ENCODE data around the gene ZNF507. TPM values are rescaled to one million over a fixed set of nuclear protein-coding genes. Genes with fewer than 3 reads are reported as not detected.
A peak's percentile ranks its signal among the peaks of the same experiment; 100 is the strongest.
"Not testable (repeated sequence)": the region's sequence is repeated elsewhere in the genome, so short reads cannot be mapped to it uniquely, and the experiment has no call there.

ZNF507 gene
- total and polyA plus RNA-seq, 8 donors = 14.0 to 31.4 (median 27.9) TPM

GRCh38 chr19:32373585-32374295 lies 28.3 kb downstream of the ZNF507 start:
- H3K4me1 ChIP-seq = peaks cover 0 to 10% of the 10 kb centered on the region in 2 donors
- TF ChIP-seq CTCF (IDR thresholded peaks at IDR 0.05) = no peak
- peak; percentile 98 for ATAC-seq
- H3K36me3 ChIP-seq = peaks cover 0 to 29% of the 10 kb centered on the region in 2 donors
- peak in 2 of 4 donors; percentile 47 to 53 for DNase-seq
- no peaks in the 10 kb centered on the region for H3K9me3 ChIP-seq
- H3K4me3 ChIP-seq = no peak overlapping the region
- peaks cover 0 to 9% of the 10 kb centered on the region in 2 donors for H3K27me3 ChIP-seq
- peak overlapping the region; percentile 57 to 68 for H3K27ac ChIP-seq
- intact Hi-C loops (cut with DNase I) = no loop called here

GRCh38 chr19:32374362-32374761 lies 29.0 kb downstream of the ZNF507 start:
- H3K27me3 ChIP-seq; H3K9me3 ChIP-seq; ATAC-seq; intact Hi-C loops (cut with DNase I); DNase-seq; H3K4me3 ChIP-seq: not testable (repeated sequence)
- H3K4me1 ChIP-seq = peaks cover 0 to 10% of the 10 kb centered on the region in 2 donors
- H3K36me3 ChIP-seq = peaks cover 0 to 22% of the 10 kb centered on the region in 2 donors
- H3K27ac ChIP-seq = peak overlapping the region; percentile 16 to 68

GRCh38 chr19:32377088-32377487 lies 31.7 kb downstream of the ZNF507 start:
- H3K27me3 ChIP-seq; H3K9me3 ChIP-seq; ATAC-seq; H3K27ac ChIP-seq; DNase-seq; intact Hi-C loops (cut with DNase I); H3K4me3 ChIP-seq: not testable (repeated sequence)
- TF ChIP-seq CTCF (IDR thresholded peaks at IDR 0.05) = peak; percentile 23 to 45
- H3K36me3 ChIP-seq = peaks cover 0 to 37% of the 10 kb centered on the region in 2 donors
- H3K4me1 ChIP-seq = peaks cover 0 to 10% of the 10 kb centered on the region in 2 donors

- DNase-seq (no peak), ATAC-seq (no peak)
- intact Hi-C loops (cut with DNase I) = no loop called here
- no peaks in the 10 kb centered on the region for H3K9me3 ChIP-seq
- H3K4me3 ChIP-seq = no peak overlapping the region
- no peaks in the 10 kb centered on the region for H3K4me1 ChIP-seq
- peaks cover 0 to 44% of the 10 kb centered on the region in 2 donors for H3K36me3 ChIP-seq
- no peak for TF ChIP-seq CTCF (IDR thresholded peaks at IDR 0.05)
- no peak overlapping the region for H3K27ac ChIP-seq
- H3K27me3 ChIP-seq = no peaks in the 10 kb centered on the region
Observed at GRCh38 chr19:32380269-32380668, 34.9 kb downstream of the ZNF507 start.

GRCh38 chr19:32387701-32388392 lies 42.4 kb downstream of the ZNF507 start:
- DNase-seq (no peak), ATAC-seq (no peak)
- Histone ChIP-seq H3K9me3 (no peaks in the 10 kb centered on the region), H3K4me1 (no peaks in the 10 kb centered on the region), H3K36me3 (peaks cover 0 to 14% of the 10 kb centered on the region in 2 donors), H3K4me3 (no peak overlapping the region), H3K27ac (no peak overlapping the region), H3K27me3 (no peaks in the 10 kb centered on the region)
- intact Hi-C loops (cut with DNase I) = no loop called here
- TF ChIP-seq CTCF (IDR thresholded peaks at IDR 0.05) = no peak

Measured in left lung (tissue), 10 donors.